PC-3 (cell line): ENCODE measurements around the gene CHD1.

Source experiments
- CTCF ChIP-seq: fragments of 300-600 bp; sonication (generic); conservative IDR thresholded peaks from 2 replicates; pipeline ENCODE4 v1.5.1; 2017; ENCODE audit warnings: antibody characterized with exemption, low read depth, mild to moderate bottlenecking, low read length
- EZH2 ChIP-seq: fragments of 300-600 bp; sonication (generic); IDR thresholded peaks from one replicate; pipeline ENCODE4 v1.6.1; 2017; ENCODE audit warnings: antibody characterized with exemption, mild to moderate bottlenecking, low read length; ENCODE audit not compliant: unreplicated experiment
- EZH2phosphoT487 ChIP-seq: fragments of 300-600 bp; sonication (generic); IDR thresholded peaks from 2 replicates; pipeline ENCODE4 v1.6.1; 2018; ENCODE audit warnings: mild to moderate bottlenecking, antibody characterized with exemption, low read length, borderline replicate concordance

GRCh38 chr5:98978528-98978927 is 49.7 kb upstream of the CHD1 start:
- TF ChIP-seq CTCF = no peak
- no peak for TF ChIP-seq EZH2
- no peak for TF ChIP-seq EZH2phosphoT487
